Adrenal gland (tissue), 12 donors: ENCODE data around the gene WWOX. TPM values are rescaled to one million over a fixed set of nuclear protein-coding genes. Genes with fewer than 3 reads are reported as not detected.

Experiments used
- DNase-seq, 7 donors: peaks; one replicate each; pipeline ENCODE4 v3.0.0-alpha.2; 2019 to 2020
- H3K27ac ChIP-seq, 5 donors: fragments of 200-600 bp; sonication (generic) in 4 of 5; 1 replicate in 3 of 5; 2 replicates in 2 of 5; pipeline versions ENCODE4 v1.5.1 to v1.8.0; 2016 to 2020; ENCODE audit warnings: mild to moderate bottlenecking in 1 of 5
- H3K27me3 ChIP-seq: fragments of 200-600 bp; 2 replicates; pipeline ENCODE4 v1.8.0; 2021
- H3K36me3 ChIP-seq, 2 donors: fragments of 200-600 bp; replicated peaks in 1 of 2; 1 replicate in 1 of 2; 2 replicates in 1 of 2; pipeline versions ENCODE4 v1.5.1 to v1.8.0; 2018 to 2022
- H3K4me1 ChIP-seq, 2 donors: fragments of 200-600 bp; replicated peaks in 1 of 2; 1 replicate in 1 of 2; 2 replicates in 1 of 2; pipeline versions ENCODE4 v1.5.1 to v1.8.0; 2018 to 2021
- H3K4me3 ChIP-seq, 4 donors: fragments of 200-600 bp; sonication (generic) in 3 of 4; one replicate each; pipeline ENCODE4 v1.5.1; 2016 to 2018
- H3K9me3 ChIP-seq, 3 donors: fragments of 200-600 bp; sonication (generic) in 1 of 3; replicated peaks in 1 of 3; 1 replicate in 2 of 3; 2 replicates in 1 of 3; pipeline versions ENCODE4 v1.5.1 to v1.8.0; 2016 to 2021
- CTCF ChIP-seq, 6 experiments: fragments of 450-650 bp in 4 of 6; fragments of 200-600 bp in 2 of 6; sonication (generic) in 1 of 6; IDR thresholded peaks; 1 replicate in 5 of 6; 2 replicates in 1 of 6; pipeline versions ENCODE4 v1.5.1 to v1.8.0; 2016 to 2021; ENCODE audit warnings: antibody characterized with exemption in 6 of 6, mild to moderate bottlenecking in 2 of 6, moderate library complexity in 1 of 6
- POLR2A ChIP-seq, 2 donors: fragments of 450-650 bp; IDR thresholded peaks; one replicate each; pipeline ENCODE4 v1.6.1; 2017; ENCODE audit warnings: antibody characterized with exemption in 2 of 2, mild to moderate bottlenecking in 2 of 2, moderate library complexity in 1 of 2
- WGBS, 4 donors: extraction: QIAGEN DNeasy Blood & Tissue Kit in 2 of 4; methylation state at CpG; one replicate each; pipeline versions ENCODE4 v1.1.5 to v1.1.7; 2013 to 2017; 5-methylcytosine and 5-hydroxymethylcytosine counted together
- intact Hi-C, 2 donors: fragments of 100-400 bp; cut with DNase I; formaldehyde crosslinking; loops; one replicate each; pipeline versions ENCODE4 v1.14.1 to v1.15.0; 2022 to 2023
- polyA plus RNA-seq, 3 donors: library from polyadenylated mRNA; stranded (reverse); fragments of 200-250 nt in 2 of 3; fragments of 350-450 nt in 1 of 3; fragmentation: Illumina TruSeq in 1 of 3; extraction: RNeasy Lipid Tissue Mini Kit (QIAGEN cat#74804) in 1 of 3; gene quantifications; one replicate each; pipeline ENCODE4 v1.2.3, GENCODE V29; 2013 to 2014
- total RNA-seq, 9 donors: library from RNA; depleted of rRNA in 4 of 9; stranded (reverse); fragments of >200 nt in 4 of 9; fragments of 120-200 nt in 1 of 9; fragmentation: NEBNext Ultra II Directional in 1 of 9; extraction: Animal tissue kit (Norgen Biotek cat#: 25700) in 1 of 9; gene quantifications; one replicate each; pipeline versions ENCODE4 v1.1.0 to v1.2.4, GENCODE V29; 2013 to 2023
- donor health status: healthy with polysubstance abuse.
- donor health status: Bipolar disorder and iron deficiency.
- donor health status: DM: yes; HTN: yes; CAD: no.
- donor health status: DM: no; HTN: no; CAD: no.
- donor health status: DM: no; HTN: no; CAD: no.
- donor health status: DM: yes; HTN: yes; CAD: no.

WWOX gene
- total and polyA plus RNA-seq, 12 donors, result 11.8 to 74.6 (median 20.5) TPM

GRCh38 chr16:78535098-78535497 lies 435.6 kb downstream of the WWOX start:
- no peak for TF ChIP-seq CTCF (IDR thresholded peaks at IDR 0.05)
- TF ChIP-seq POLR2A (IDR thresholded peaks at IDR 0.05), result no peak
- WGBS, 4 donors, result 84 to 94% (median 88%) methylated on average over 4 of the region's 4 CpGs
- no peaks in the 10 kb centered on the region for H3K9me3 ChIP-seq
- no peak overlapping the region for H3K4me3 ChIP-seq
- no peaks in the 10 kb centered on the region for H3K27me3 ChIP-seq
- no peaks in the 10 kb centered on the region for H3K36me3 ChIP-seq
- intact Hi-C loops, result no loop called here
- DNase-seq, result no peak
- H3K4me1 ChIP-seq, result no peaks in the 10 kb centered on the region
- H3K27ac ChIP-seq, result no peak overlapping the region

GRCh38 chr16:78537511-78537910 lies 438.1 kb downstream of the WWOX start:
- Histone ChIP-seq H3K36me3 (no peaks in the 10 kb centered on the region), H3K27ac (no peak overlapping the region), H3K9me3 (no peaks in the 10 kb centered on the region), H3K27me3 (no peaks in the 10 kb centered on the region), H3K4me3 (no peak overlapping the region), H3K4me1 (no peaks in the 10 kb centered on the region)
- intact Hi-C loops, result no loop called here
- 92 to 97% (median 95%) methylated on average over 8 to 10 of the region's 10 CpGs for WGBS, 4 donors
- TF ChIP-seq POLR2A (IDR thresholded peaks at IDR 0.05) (no peak), CTCF (IDR thresholded peaks at IDR 0.05) (no peak)
- no peak for DNase-seq

GRCh38 chr16:78538292-78538691 lies 438.8 kb downstream of the WWOX start:
- DNase-seq, result no peak
- no peak for TF ChIP-seq POLR2A (IDR thresholded peaks at IDR 0.05)
- no peak for TF ChIP-seq CTCF (IDR thresholded peaks at IDR 0.05)
- intact Hi-C loops, result no loop called here
- no peaks in the 10 kb centered on the region for H3K36me3 ChIP-seq
- WGBS, 4 donors, result 63 to 72% (median 69%) methylated on average over 9 of the region's 9 CpGs
- H3K27me3 ChIP-seq, result no peaks in the 10 kb centered on the region
- no peaks in the 10 kb centered on the region for H3K4me1 ChIP-seq
- H3K4me3 ChIP-seq, result no peak overlapping the region
- no peak overlapping the region for H3K27ac ChIP-seq
- H3K9me3 ChIP-seq, result no peaks in the 10 kb centered on the region

GRCh38 chr16:78538919-78539318 lies 439.5 kb downstream of the WWOX start:
- TF ChIP-seq POLR2A (IDR thresholded peaks at IDR 0.05) (no peak), CTCF (IDR thresholded peaks at IDR 0.05) (no peak)
- WGBS, 4 donors, result 91 to 97% (median 93%) methylated on average over 3 of the region's 3 CpGs
- no peaks in the 10 kb centered on the region for H3K27me3 ChIP-seq
- no peak for DNase-seq
- H3K36me3 ChIP-seq, result no peaks in the 10 kb centered on the region
- intact Hi-C loops, result no loop called here
- no peaks in the 10 kb centered on the region for H3K4me1 ChIP-seq
- no peak overlapping the region for H3K27ac ChIP-seq
- H3K4me3 ChIP-seq, result no peak overlapping the region
- H3K9me3 ChIP-seq, result no peaks in the 10 kb centered on the region
